AG04449 (cell line): ENCODE results near the gene P2RX4.
"Not testable (repeated sequence)": the region's sequence is repeated elsewhere in the genome, so short reads cannot be mapped to it uniquely, and the experiment has no call there.

Experiments
- CTCF ChIA-PET: fragments of 350-600 bp; formaldehyde crosslinking; extraction: SDS; loops from one replicate; lab custom pipeline; 2021; ENCODE audit warnings: antibody characterized with exemption; lab: Yijun Ruan, JAX
- POLR2A ChIA-PET: fragments of 400-600, 350-600 bp; formaldehyde crosslinking; extraction: SDS; loops from one replicate; lab custom pipeline; 2020; ENCODE audit warnings: antibody characterized with exemption, inconsistent platforms; lab: Yijun Ruan, JAX
- DNase-seq: peaks from one replicate; pipeline ENCODE4 v3.0.0-alpha.2; 2010; ENCODE audit warnings: low read depth, low spot score
- H3K4me3 ChIP-seq: 2 replicates; pipeline ENCODE4 v1.5.1; 2011; ENCODE audit warnings: low read depth, mild to moderate bottlenecking, control low read depth, low read length
- TF ChIP-seq, protein P1 (sequence below): IDR thresholded peaks from one replicate; pipeline ENCODE4 v1.5.1; 2011; ENCODE audit warnings: mild to moderate bottlenecking, moderate library complexity, low read length, control low read depth, inconsistent platforms; ENCODE audit not compliant: insufficient read depth; ENCODE audit errors: missing control alignments

Gene P2RX4

GRCh38 chr12:121273364-121273896 lies 63.5 kb downstream of the P2RX4 start:
- CTCF ChIA-PET: interaction anchor here (1.6 kb wide), 1 partner anchor 43 kb away, joined by 4 read pairs; no protein-coding TSS in a partner anchor
- DNase-seq: no peak
- H3K4me3 ChIP-seq: no peak overlapping the region
- POLR2A ChIA-PET: no interaction called here
- TF ChIP-seq, protein P1, sequence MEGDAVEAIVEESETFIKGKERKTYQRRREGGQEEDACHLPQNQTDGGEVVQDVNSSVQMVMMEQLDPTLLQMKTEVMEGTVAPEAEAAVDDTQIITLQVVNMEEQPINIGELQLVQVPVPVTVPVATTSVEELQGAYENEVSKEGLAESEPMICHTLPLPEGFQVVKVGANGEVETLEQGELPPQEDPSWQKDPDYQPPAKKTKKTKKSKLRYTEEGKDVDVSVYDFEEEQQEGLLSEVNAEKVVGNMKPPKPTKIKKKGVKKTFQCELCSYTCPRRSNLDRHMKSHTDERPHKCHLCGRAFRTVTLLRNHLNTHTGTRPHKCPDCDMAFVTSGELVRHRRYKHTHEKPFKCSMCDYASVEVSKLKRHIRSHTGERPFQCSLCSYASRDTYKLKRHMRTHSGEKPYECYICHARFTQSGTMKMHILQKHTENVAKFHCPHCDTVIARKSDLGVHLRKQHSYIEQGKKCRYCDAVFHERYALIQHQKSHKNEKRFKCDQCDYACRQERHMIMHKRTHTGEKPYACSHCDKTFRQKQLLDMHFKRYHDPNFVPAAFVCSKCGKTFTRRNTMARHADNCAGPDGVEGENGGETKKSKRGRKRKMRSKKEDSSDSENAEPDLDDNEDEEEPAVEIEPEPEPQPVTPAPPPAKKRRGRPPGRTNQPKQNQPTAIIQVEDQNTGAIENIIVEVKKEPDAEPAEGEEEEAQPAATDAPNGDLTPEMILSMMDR: no peak

GRCh38 chr12:121274036-121274763 lies 64.3 kb downstream of the P2RX4 start:
- ChIA-PET POLR2A (no interaction called here), CTCF (no interaction called here)
- no peak for DNase-seq
- TF ChIP-seq, protein P1: no peak
- no peak overlapping the region for H3K4me3 ChIP-seq

DNA sequence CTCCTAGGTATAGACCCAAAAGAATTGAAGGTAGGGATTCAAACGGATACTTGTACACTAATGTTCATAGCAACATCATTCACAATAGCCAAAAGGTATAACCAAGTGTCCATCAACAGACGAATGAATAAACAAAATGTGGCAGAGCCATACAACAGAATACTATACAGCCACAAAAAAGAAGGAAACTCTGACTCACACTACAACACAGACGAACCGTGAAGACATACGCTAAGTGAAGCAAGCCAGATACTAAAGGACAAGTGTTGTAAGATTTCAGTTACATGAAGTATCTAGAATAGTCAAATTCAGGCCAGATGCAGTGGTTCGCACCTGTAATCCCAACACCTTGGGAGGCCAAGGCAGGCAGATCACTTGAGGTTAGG lies 67.4 kb downstream of the P2RX4 start:
- CTCF ChIA-PET: no interaction called here
- no peak for DNase-seq
- TF ChIP-seq, protein P1: no peak
- POLR2A ChIA-PET: no interaction called here
- H3K4me3 ChIP-seq: no peak overlapping the region

DNA sequence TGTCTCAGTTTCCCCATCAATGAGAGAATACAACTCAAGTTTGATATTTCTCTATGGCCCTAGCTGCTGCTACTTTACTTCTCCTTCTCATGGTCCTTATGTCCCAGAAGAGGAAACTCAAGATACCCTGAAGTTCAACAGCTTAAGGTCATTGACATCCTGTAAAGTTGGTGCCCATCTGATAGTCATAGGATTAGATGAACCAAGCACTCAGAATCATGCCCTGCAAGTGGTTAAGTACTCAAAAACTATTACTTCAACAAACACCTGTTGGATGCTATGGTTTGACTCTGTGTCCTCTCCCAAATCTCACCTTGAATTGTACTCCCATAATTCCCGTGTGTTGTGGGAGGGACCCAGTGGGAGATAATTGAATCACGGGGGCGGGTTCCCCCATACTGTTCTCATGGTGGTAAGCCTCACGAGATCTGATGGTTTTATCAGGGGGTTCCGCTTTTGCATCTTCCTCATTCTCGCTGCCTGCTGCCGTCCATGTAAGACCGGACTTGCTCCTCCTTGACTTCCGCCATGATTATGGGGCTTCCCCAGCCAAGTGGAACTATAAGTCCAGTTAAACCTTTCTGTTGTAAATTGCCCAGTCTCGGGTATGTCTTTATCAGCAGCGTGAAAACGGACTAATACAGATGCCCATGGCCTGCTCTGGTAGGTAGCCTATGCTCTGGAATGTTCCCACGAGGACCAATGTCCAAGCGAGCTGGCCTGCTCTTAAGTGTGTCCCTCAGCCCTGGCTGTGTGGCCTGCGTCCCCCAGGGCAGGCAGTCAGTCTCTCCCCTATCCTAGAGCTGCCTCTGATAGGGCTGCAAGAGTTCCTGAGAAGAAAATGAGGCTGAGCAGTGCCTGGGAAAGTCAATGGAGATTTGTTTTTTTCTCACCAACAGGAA lies 68.5 kb downstream of the P2RX4 start:
- TF ChIP-seq, protein P1: no peak
- ChIA-PET CTCF (interaction anchor here (1.1 kb wide), 1 partner anchor 56 kb away, joined by 3 read pairs; no protein-coding TSS in a partner anchor), POLR2A (no interaction called here)
- DNase-seq: no peak
- no peak overlapping the region for H3K4me3 ChIP-seq

GRCh38 chr12:121279071-121279375 lies 69.1 kb downstream of the P2RX4 start:
- POLR2A ChIA-PET: no interaction called here
- no peak overlapping the region for H3K4me3 ChIP-seq
- TF ChIP-seq, protein P1: no peak
- DNase-seq: no peak
- CTCF ChIA-PET: interaction anchor here (1.1 kb wide), 1 partner anchor 55 kb away, joined by 3 read pairs; no protein-coding TSS in a partner anchor

DNA sequence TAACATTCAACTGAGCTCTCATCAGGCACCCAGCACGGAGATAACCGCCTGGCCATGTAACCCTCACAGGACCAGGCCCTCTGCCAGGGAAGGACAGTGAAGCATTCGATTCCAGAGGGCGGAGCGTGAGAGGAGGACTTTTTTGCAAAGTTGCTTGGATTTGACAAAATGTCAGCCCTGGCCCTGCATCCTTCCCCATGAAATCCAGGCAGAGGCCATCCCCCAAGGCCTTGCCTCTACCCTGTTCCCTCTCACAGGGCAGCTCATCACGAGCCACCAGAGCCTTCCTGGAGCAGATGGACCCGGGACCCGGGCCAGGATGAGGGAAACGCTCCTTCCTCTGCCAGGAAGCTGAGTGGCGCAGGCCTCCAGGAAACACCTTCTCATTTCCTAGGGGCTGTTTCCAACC lies 69.6 kb downstream of the P2RX4 start:
- TF ChIP-seq, protein P1: no peak
- POLR2A ChIA-PET: no interaction called here
- no peak for DNase-seq
- no peak overlapping the region for H3K4me3 ChIP-seq
- CTCF ChIA-PET: interaction anchor here (1.1 kb wide), 1 partner anchor 55 kb away, joined by 3 read pairs; no protein-coding TSS in a partner anchor

- H3K4me3 ChIP-seq, POLR2A ChIA-PET, CTCF ChIA-PET, DNase-seq: not testable (repeated sequence)
Observed at GRCh38 chr12:121280531-121280930, 70.6 kb downstream of the P2RX4 start.

- H3K4me3 ChIP-seq, POLR2A ChIA-PET, CTCF ChIA-PET, DNase-seq: not testable (repeated sequence)
Observed at GRCh38 chr12:121281116-121281515, 71.2 kb downstream of the P2RX4 start.
